ENCODE data around the gene ARID5B. TPM values are rescaled to one million over a fixed set of nuclear protein-coding genes. Genes with fewer than 3 reads are reported as not detected.

The ARID5B gene
- polyA plus RNA-seq (2013, experiment 1 of 2): 1.8 TPM
- 1.8 TPM for polyA plus RNA-seq (2013, experiment 2 of 2)

DNA sequence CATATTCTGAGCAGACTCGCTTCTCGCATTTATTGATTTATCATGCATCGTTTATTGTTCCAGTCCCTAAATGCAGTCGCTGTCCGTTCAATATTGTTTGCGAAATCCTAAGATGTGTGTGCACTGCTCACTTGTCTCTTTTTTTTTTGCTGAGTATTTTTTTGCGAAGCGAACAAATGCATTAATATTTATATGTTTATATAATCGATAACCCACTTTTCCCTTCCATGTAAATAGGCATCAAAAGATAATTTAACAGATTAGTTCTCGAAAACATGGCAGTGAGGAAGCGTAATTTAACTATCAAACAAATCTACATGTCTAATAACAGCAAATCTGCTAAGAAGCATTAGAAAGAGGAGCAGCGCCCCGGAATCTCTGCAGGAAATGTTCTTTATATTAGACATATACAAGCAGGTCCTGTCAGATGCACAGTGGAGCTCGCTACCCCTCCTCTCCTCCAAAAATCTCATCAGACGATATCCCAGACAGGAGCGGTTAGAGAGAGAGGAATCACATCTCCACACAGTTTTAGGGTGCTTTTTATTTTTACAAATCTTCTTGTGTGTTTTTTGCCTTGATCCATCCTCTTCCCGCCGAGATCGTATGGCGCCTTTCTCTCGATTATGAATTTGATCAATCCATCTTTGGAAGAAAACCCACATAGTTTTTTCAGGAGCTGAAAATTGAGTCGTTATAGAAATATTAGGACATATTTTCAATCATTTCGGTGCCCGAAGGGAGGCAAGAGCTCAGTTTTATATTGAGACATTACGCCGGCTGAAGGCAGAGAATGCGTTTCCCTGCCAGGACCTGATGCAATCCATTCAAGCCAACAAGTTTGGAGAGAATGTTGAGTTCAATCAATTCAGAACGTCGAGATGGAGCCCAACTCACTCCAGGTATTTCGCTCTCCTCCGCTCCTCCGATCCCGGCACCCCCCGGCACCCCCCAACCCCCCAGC lies at the start of gene ARID5B:
TSS of gene ARID5B (plus strand) at position 871 of the 964 bp plus-strand sequence. CDS start at position 882, 11 bp downstream.
- Histone ChIP-seq H3K4ac (ENCODE audit: low read length) (no peak within 1 kb of the TSS), H3K27me3 (ENCODE audit: control insufficient read depth in 3 of 3, insufficient read depth in 3 of 3, low read depth in 1 of 3, low read length in 3 of 3) (peaks cover 0 to 10% (median 0%) of the 10 kb centered on the region in 3 experiments), H4K8ac (ENCODE audit: low read depth, low read length) (no peak within 1 kb of the TSS), H3K4me3 (ENCODE audit: low read length in 2 of 2) (peak within 1 kb of the TSS; percentile 63 to 78), H3K4me2 (ENCODE audit: insufficient read depth, low read length, poor library complexity, severe bottlenecking) (peak within 1 kb of the TSS; percentile 91), H3K27ac (replicated peaks; ENCODE audit: low read length) (peak within 1 kb of the TSS; percentile 57), H2BK5ac (ENCODE audit: low read length) (no peak within 1 kb of the TSS), H2BK120ac (ENCODE audit: low read depth, low read length) (no peak within 1 kb of the TSS), H4K91ac (ENCODE audit: low read depth, low read length, poor library complexity) (no peak within 1 kb of the TSS), H2BK15ac (ENCODE audit: low read length) (no peak within 1 kb of the TSS), H2BK12ac (ENCODE audit: low read length) (no peak within 1 kb of the TSS), H2AFZ (ENCODE audit: low read length) (peak within 1 kb of the TSS; percentile 95), H3K4me1 (ENCODE audit: control insufficient read depth in 2 of 2, insufficient read depth in 1 of 2, low read depth in 1 of 2, low read length in 2 of 2) (peaks cover 4 to 5% of the 10 kb centered on the region in 2 donors), H3K9me3 (replicated peaks in 1 of 2; ENCODE audit: control insufficient read depth in 2 of 2, insufficient read depth in 1 of 2, low read depth in 1 of 2, low read length in 2 of 2) (no peaks in the 10 kb centered on the region), H3K9ac (ENCODE audit: low read depth, low read length, poor library complexity) (no peak within 1 kb of the TSS), H2AK5ac (ENCODE audit: low read depth, low read length) (no peak within 1 kb of the TSS), H3K23ac (ENCODE audit: low read depth, low read length, poor library complexity) (no peak within 1 kb of the TSS), H3K79me1 (ENCODE audit: low read depth, low read length) (no peaks in the 10 kb centered on the region), H3K18ac (ENCODE audit: low read length) (no peak within 1 kb of the TSS), H3K14ac (ENCODE audit: low read length) (no peak within 1 kb of the TSS), H3K36me3 (replicated peaks in 1 of 2; ENCODE audit: control insufficient read depth in 2 of 2, insufficient read depth in 2 of 2, low read length in 2 of 2) (no peaks in the 10 kb centered on the region)
- peak; percentile 50 for DNase-seq (ENCODE audit: low spot score)
- no CpG with 5 or more reads among the region's 34 CpGs for WGBS, 2 donors (ENCODE audit: extremely low coverage in 2 of 2, insufficient read length in 2 of 2, insufficient replicate concordance in 1 of 2)

DNA sequence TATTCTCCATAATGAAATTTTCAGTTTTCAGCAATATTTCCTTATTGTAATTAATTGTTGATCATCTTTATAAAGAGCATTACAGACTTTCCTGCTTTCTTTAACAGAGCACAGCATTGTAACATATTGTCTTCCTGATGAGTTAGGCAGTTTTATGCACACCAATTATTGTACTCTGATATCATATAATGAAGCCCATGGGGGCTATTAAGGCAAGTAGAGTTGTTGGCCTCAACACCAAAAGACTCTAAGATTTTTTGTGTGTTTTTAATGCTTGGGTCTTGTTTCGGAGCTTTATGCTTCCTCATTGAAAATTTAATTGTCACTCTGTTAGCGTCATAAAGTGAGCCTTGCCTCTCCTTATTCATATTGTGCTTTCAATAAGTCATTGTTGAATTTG lies 49.2 kb upstream of the ARID5B start:
- H3K36me3 ChIP-seq (replicated peaks in 1 of 2; ENCODE audit: control insufficient read depth in 2 of 2, insufficient read depth in 2 of 2, low read length in 2 of 2): no peaks in the 10 kb centered on the region
- DNase-seq (ENCODE audit: low spot score): no peak
- no peak overlapping the region for H2BK12ac ChIP-seq (ENCODE audit: low read length)
- H3K4me1 ChIP-seq (ENCODE audit: control insufficient read depth in 2 of 2, insufficient read depth in 1 of 2, low read depth in 1 of 2, low read length in 2 of 2): no peaks in the 10 kb centered on the region
- no CpG with 5 or more reads among the region's 2 CpGs for WGBS, 2 donors (ENCODE audit: extremely low coverage in 2 of 2, insufficient read length in 2 of 2, insufficient replicate concordance in 1 of 2)
- H3K18ac ChIP-seq (ENCODE audit: low read length): no peak overlapping the region
- no peak overlapping the region for H3K4me2 ChIP-seq (ENCODE audit: insufficient read depth, low read length, poor library complexity, severe bottlenecking)
- no peak overlapping the region for H3K4me3 ChIP-seq (ENCODE audit: low read length in 2 of 2)
- H2AFZ ChIP-seq (ENCODE audit: low read length): no peak overlapping the region
- H2BK5ac ChIP-seq (ENCODE audit: low read length): no peak overlapping the region
- H3K9me3 ChIP-seq (replicated peaks in 1 of 2; ENCODE audit: control insufficient read depth in 2 of 2, insufficient read depth in 1 of 2, low read depth in 1 of 2, low read length in 2 of 2): no peaks in the 10 kb centered on the region
- no peak overlapping the region for H3K23ac ChIP-seq (ENCODE audit: low read depth, low read length, poor library complexity)
- no peak overlapping the region for H2BK120ac ChIP-seq (ENCODE audit: low read depth, low read length)
- no peak overlapping the region for H3K9ac ChIP-seq (ENCODE audit: low read depth, low read length, poor library complexity)
- H3K14ac ChIP-seq (ENCODE audit: low read length): no peak overlapping the region
- H2BK15ac ChIP-seq (ENCODE audit: low read length): no peak overlapping the region
- H2AK5ac ChIP-seq (ENCODE audit: low read depth, low read length): no peak overlapping the region
- H4K91ac ChIP-seq (ENCODE audit: low read depth, low read length, poor library complexity): no peak overlapping the region
- H3K4ac ChIP-seq (ENCODE audit: low read length): no peak overlapping the region
- H3K79me1 ChIP-seq (ENCODE audit: low read depth, low read length): no peaks in the 10 kb centered on the region
- no peaks in the 10 kb centered on the region for H3K27me3 ChIP-seq (ENCODE audit: control insufficient read depth in 3 of 3, insufficient read depth in 3 of 3, low read depth in 1 of 3, low read length in 3 of 3)
- H4K8ac ChIP-seq (ENCODE audit: low read depth, low read length): no peak overlapping the region
- H3K27ac ChIP-seq (replicated peaks; ENCODE audit: low read length): no peak overlapping the region

GRCh38 chr10:61855771-61856170 lies 45.7 kb upstream of the ARID5B start:
- H3K9ac ChIP-seq (ENCODE audit: low read depth, low read length, poor library complexity): no peak overlapping the region
- H3K27ac ChIP-seq (replicated peaks; ENCODE audit: low read length): no peak overlapping the region
- no peak overlapping the region for H4K8ac ChIP-seq (ENCODE audit: low read depth, low read length)
- no peak overlapping the region for H2BK15ac ChIP-seq (ENCODE audit: low read length)
- H2BK5ac ChIP-seq (ENCODE audit: low read length): no peak overlapping the region
- WGBS, 2 donors (ENCODE audit: extremely low coverage in 2 of 2, insufficient read length in 2 of 2, insufficient replicate concordance in 1 of 2): no CpG with 5 or more reads among the region's 3 CpGs
- no peak overlapping the region for H2AFZ ChIP-seq (ENCODE audit: low read length)
- H2BK12ac ChIP-seq (ENCODE audit: low read length): no peak overlapping the region
- H3K18ac ChIP-seq (ENCODE audit: low read length): no peak overlapping the region
- DNase-seq (ENCODE audit: low spot score): no peak
- no peak overlapping the region for H3K4ac ChIP-seq (ENCODE audit: low read length)
- H3K14ac ChIP-seq (ENCODE audit: low read length): no peak overlapping the region
- H3K36me3 ChIP-seq (replicated peaks in 1 of 2; ENCODE audit: control insufficient read depth in 2 of 2, insufficient read depth in 2 of 2, low read length in 2 of 2): no peaks in the 10 kb centered on the region
- H3K4me3 ChIP-seq (ENCODE audit: low read length in 2 of 2): no peak overlapping the region
- no peak overlapping the region for H2BK120ac ChIP-seq (ENCODE audit: low read depth, low read length)
- no peak overlapping the region for H3K4me2 ChIP-seq (ENCODE audit: insufficient read depth, low read length, poor library complexity, severe bottlenecking)
- H3K4me1 ChIP-seq (ENCODE audit: control insufficient read depth in 2 of 2, insufficient read depth in 1 of 2, low read depth in 1 of 2, low read length in 2 of 2): no peaks in the 10 kb centered on the region
- H3K79me1 ChIP-seq (ENCODE audit: low read depth, low read length): no peaks in the 10 kb centered on the region
- no peak overlapping the region for H3K23ac ChIP-seq (ENCODE audit: low read depth, low read length, poor library complexity)
- H3K9me3 ChIP-seq (replicated peaks in 1 of 2; ENCODE audit: control insufficient read depth in 2 of 2, insufficient read depth in 1 of 2, low read depth in 1 of 2, low read length in 2 of 2): no peaks in the 10 kb centered on the region
- no peak overlapping the region for H4K91ac ChIP-seq (ENCODE audit: low read depth, low read length, poor library complexity)
- H2AK5ac ChIP-seq (ENCODE audit: low read depth, low read length): no peak overlapping the region
- H3K27me3 ChIP-seq (ENCODE audit: control insufficient read depth in 3 of 3, insufficient read depth in 3 of 3, low read depth in 1 of 3, low read length in 3 of 3): no peaks in the 10 kb centered on the region

GRCh38 chr10:61857746-61858145 lies 43.8 kb upstream of the ARID5B start:
- Histone ChIP-seq H3K4me1 (ENCODE audit: control insufficient read depth in 2 of 2, insufficient read depth in 1 of 2, low read depth in 1 of 2, low read length in 2 of 2) (no peaks in the 10 kb centered on the region), H3K36me3 (replicated peaks in 1 of 2; ENCODE audit: control insufficient read depth in 2 of 2, insufficient read depth in 2 of 2, low read length in 2 of 2) (no peaks in the 10 kb centered on the region), H2BK12ac (ENCODE audit: low read length) (no peak overlapping the region), H3K9me3 (replicated peaks in 1 of 2; ENCODE audit: control insufficient read depth in 2 of 2, insufficient read depth in 1 of 2, low read depth in 1 of 2, low read length in 2 of 2) (no peaks in the 10 kb centered on the region), H3K14ac (ENCODE audit: low read length) (no peak overlapping the region), H3K4me2 (ENCODE audit: insufficient read depth, low read length, poor library complexity, severe bottlenecking) (no peak overlapping the region), H3K27ac (replicated peaks; ENCODE audit: low read length) (no peak overlapping the region), H3K4me3 (ENCODE audit: low read length in 2 of 2) (no peak overlapping the region), H4K8ac (ENCODE audit: low read depth, low read length) (no peak overlapping the region), H2AFZ (ENCODE audit: low read length) (no peak overlapping the region), H2BK120ac (ENCODE audit: low read depth, low read length) (no peak overlapping the region), H2BK5ac (ENCODE audit: low read length) (no peak overlapping the region), H3K9ac (ENCODE audit: low read depth, low read length, poor library complexity) (no peak overlapping the region), H4K91ac (ENCODE audit: low read depth, low read length, poor library complexity) (no peak overlapping the region), H3K79me1 (ENCODE audit: low read depth, low read length) (no peaks in the 10 kb centered on the region), H3K27me3 (ENCODE audit: control insufficient read depth in 3 of 3, insufficient read depth in 3 of 3, low read depth in 1 of 3, low read length in 3 of 3) (no peaks in the 10 kb centered on the region), H3K18ac (ENCODE audit: low read length) (no peak overlapping the region), H3K23ac (ENCODE audit: low read depth, low read length, poor library complexity) (no peak overlapping the region), H2AK5ac (ENCODE audit: low read depth, low read length) (no peak overlapping the region), H3K4ac (ENCODE audit: low read length) (no peak overlapping the region), H2BK15ac (ENCODE audit: low read length) (no peak overlapping the region)
- WGBS, 2 donors (ENCODE audit: extremely low coverage in 2 of 2, insufficient read length in 2 of 2, insufficient replicate concordance in 1 of 2): no CpG with 5 or more reads among the region's 2 CpGs
- no peak for DNase-seq (ENCODE audit: low spot score)
